MM.1S (cell line): Measurements from ENCODE around the gene MACROD2.

Source experiments
- DNase-seq: peaks from one replicate; pipeline ENCODE4 v3.0.0-alpha.2; 2015
- H2AFZ ChIP-seq: fragments of 300-600 bp; sonication (generic); 2 replicates; pipeline ENCODE4 v1.6.0; 2016; ENCODE audit warnings: antibody characterized with exemption, low read length
- H3F3A ChIP-seq: fragments of 300-600 bp; sonication (generic); 2 replicates; pipeline ENCODE4 v1.6.1; 2016; ENCODE audit warnings: mild to moderate bottlenecking, antibody characterized with exemption, low read length, moderate library complexity, mixed read lengths; ENCODE audit not compliant: insufficient read depth
- H3K27ac ChIP-seq: fragments of 300-600 bp; sonication (generic); 2 replicates; pipeline ENCODE4 v1.5.1; 2016; ENCODE audit warnings: mild to moderate bottlenecking, low read length
- H3K27me3 ChIP-seq: fragments of 300-600 bp; sonication (generic); replicated peaks from 2 replicates; pipeline ENCODE4 v1.6.0; 2016; ENCODE audit warnings: low read length; ENCODE audit not compliant: insufficient read depth
- H3K36me3 ChIP-seq: fragments of 300-600 bp; sonication (generic); replicated peaks from 2 replicates; pipeline ENCODE4 v1.6.1; 2016; ENCODE audit warnings: mild to moderate bottlenecking, low read length, mixed read lengths; ENCODE audit not compliant: insufficient read depth
- H3K4me1 ChIP-seq: fragments of 300-600 bp; sonication (generic); 2 replicates; pipeline ENCODE4 v1.6.1; 2016; ENCODE audit warnings: low read length, mixed read lengths
- H3K4me2 ChIP-seq: fragments of 300-600 bp; sonication (generic); 2 replicates; pipeline ENCODE4 v1.6.0; 2016; ENCODE audit warnings: low read depth, low read length
- H3K4me3 ChIP-seq: fragments of 300-600 bp; sonication (generic); 2 replicates; pipeline ENCODE4 v1.5.1; 2016; ENCODE audit warnings: low read length, mixed read lengths
- H3K79me2 ChIP-seq: fragments of 300-600 bp; sonication (generic); 2 replicates; pipeline ENCODE4 v1.6.1; 2016; ENCODE audit warnings: mixed run types, low read length, mixed read lengths
- H3K9ac ChIP-seq: fragments of 300-600 bp; sonication (generic); 2 replicates; pipeline ENCODE4 v1.6.1; 2016; ENCODE audit warnings: low read length, mixed read lengths
- H3K9me2 ChIP-seq: fragments of 300-600 bp; sonication (generic); replicated peaks from 2 replicates; pipeline ENCODE4 v1.6.1; 2016; ENCODE audit warnings: mild to moderate bottlenecking, low read length, mixed read lengths; ENCODE audit not compliant: insufficient read depth
- H3K9me3 ChIP-seq: fragments of 300-600 bp; sonication (generic); replicated peaks from 2 replicates; pipeline ENCODE4 v1.6.1; 2016; ENCODE audit warnings: mild to moderate bottlenecking, low read length, mixed read lengths; ENCODE audit not compliant: insufficient read depth
- H4K20me1 ChIP-seq: fragments of 300-600 bp; sonication (generic); 2 replicates; pipeline ENCODE4 v1.6.1; 2016; ENCODE audit warnings: mild to moderate bottlenecking, low read length, moderate library complexity, mixed read lengths; ENCODE audit not compliant: insufficient read depth
- CTCF ChIP-seq: fragments of 300-600 bp; sonication (generic); IDR thresholded peaks from 2 replicates; pipeline ENCODE4 v1.5.1; 2016; ENCODE audit warnings: antibody characterized with exemption, low read length, mixed read lengths
- EZH2 ChIP-seq: fragments of 300-600 bp; sonication (generic); optimal IDR thresholded peaks from 2 replicates; pipeline ENCODE3; 2017; ENCODE audit warnings: low read depth, mild to moderate bottlenecking, antibody characterized with exemption, low read length, mixed read lengths
- EZH2phosphoT487 ChIP-seq: fragments of 300-600 bp; sonication (generic); IDR thresholded peaks from 2 replicates; pipeline ENCODE4 v1.6.1; 2018; ENCODE audit warnings: antibody characterized with exemption, low read length

The MACROD2 gene

GRCh38 chr20:16100767-16101166, 2105.5 kb downstream of the MACROD2 start:
- no peaks in the 10 kb centered on the region for H3K79me2 ChIP-seq
- H3K9ac ChIP-seq = no peak overlapping the region
- H3K4me1 ChIP-seq = no peaks in the 10 kb centered on the region
- no peaks in the 10 kb centered on the region for H3K36me3 ChIP-seq
- no peaks in the 10 kb centered on the region for H3K27me3 ChIP-seq
- TF ChIP-seq CTCF = no peak
- TF ChIP-seq EZH2phosphoT487 = no peak
- no peak for TF ChIP-seq EZH2
- H3K4me3 ChIP-seq = no peak overlapping the region
- no peaks in the 10 kb centered on the region for H3F3A ChIP-seq
- no peaks in the 10 kb centered on the region for H4K20me1 ChIP-seq
- no peaks in the 10 kb centered on the region for H3K9me2 ChIP-seq
- DNase-seq = no peak
- H3K9me3 ChIP-seq = no peaks in the 10 kb centered on the region
- H3K4me2 ChIP-seq = no peak overlapping the region
- no peak overlapping the region for H2AFZ ChIP-seq
- H3K27ac ChIP-seq = no peak overlapping the region
